Suppressor macrophage treated with lipopolysaccharide for 1 hour (primary cell): ENCODE results near the gene CACNA1C.

ENCODE experiments used
- DNase-seq, 3 donors: peaks; one replicate each; pipeline ENCODE4 v3.0.0-alpha.2; 2020 to 2022

Gene CACNA1C

DNA sequence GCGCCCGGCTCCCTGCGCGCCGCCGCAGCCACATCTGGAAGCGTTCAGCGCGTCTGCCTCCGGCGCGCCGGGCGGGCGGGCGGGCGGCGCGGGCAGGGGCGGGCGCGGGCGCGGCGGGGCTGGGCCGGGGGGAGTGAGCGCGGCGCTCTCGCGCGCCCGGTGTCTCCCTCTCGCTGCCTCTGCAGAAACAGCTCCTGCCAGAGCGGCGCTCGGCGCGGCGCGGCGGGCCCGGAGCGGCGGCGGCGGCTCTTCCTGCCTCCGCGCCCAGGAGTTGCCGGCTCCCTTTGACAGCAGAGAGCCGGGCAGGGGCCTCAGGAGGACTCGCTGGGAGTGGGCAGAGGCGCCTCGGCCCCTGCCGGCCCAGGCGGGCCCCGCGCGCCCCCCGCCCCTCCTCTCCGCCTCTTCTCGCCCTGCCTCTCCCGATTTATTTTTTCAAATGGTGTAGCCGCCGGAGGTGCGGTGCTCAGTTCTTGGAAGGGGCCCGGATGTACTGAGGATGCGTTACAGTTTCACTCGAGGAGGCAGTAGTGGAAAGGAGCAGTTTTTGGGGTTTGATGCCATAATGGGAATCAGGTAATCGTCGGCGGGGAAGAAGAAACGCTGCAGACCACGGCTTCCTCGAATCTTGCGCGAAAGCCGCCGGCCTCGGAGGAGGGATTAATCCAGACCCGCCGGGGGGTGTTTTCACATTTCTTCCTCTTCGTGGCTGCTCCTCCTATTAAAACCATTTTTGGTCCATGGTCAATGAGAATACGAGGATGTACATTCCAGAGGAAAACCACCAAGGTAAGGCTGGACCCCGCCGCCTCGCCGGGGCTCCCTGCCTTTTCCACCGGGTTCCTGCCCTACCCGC lies at the start of gene CACNA1C:
Gene CACNA1C (plus strand): TSS at position 162 of the 853 bp plus-strand sequence. CDS start 576 bp downstream, at position 738.
- DNase-seq = peak in 1 of 3 donors; percentile 60

GRCh38 chr12:2003676-2004112 lies 49.1 kb upstream of the CACNA1C start:
- DNase-seq = peak; percentile 16 to 34 (median 19)

GRCh38 chr12:2004113-2004929 lies 48.5 kb upstream of the CACNA1C start, which contains the start of gene DCP1B:
DCP1B (minus strand) TSS chr12:2004457; CDS start chr12:2004431, 26 bp downstream.
- peak; percentile 94 to 96 (median 96) for DNase-seq

DNA sequence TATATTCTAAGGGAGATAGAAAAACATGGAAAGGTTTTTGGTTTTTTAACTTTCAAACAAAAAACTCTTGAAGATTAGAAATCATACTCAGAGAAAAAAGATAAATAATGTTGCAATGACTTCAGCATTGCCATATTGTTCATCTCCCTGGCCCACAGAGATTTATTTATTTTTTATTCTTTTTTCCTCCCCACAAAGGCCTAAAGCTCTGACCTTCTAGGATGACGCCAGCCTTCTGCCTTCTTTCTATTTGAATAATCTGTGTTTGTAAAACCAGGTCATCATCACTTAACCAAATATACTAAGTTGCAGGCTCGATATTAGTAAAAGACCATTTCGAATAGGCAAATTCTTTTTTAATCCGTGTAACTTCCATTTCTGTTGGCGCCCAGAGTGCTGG lies 44.1 kb upstream of the CACNA1C start:
- no peak for DNase-seq

DNA sequence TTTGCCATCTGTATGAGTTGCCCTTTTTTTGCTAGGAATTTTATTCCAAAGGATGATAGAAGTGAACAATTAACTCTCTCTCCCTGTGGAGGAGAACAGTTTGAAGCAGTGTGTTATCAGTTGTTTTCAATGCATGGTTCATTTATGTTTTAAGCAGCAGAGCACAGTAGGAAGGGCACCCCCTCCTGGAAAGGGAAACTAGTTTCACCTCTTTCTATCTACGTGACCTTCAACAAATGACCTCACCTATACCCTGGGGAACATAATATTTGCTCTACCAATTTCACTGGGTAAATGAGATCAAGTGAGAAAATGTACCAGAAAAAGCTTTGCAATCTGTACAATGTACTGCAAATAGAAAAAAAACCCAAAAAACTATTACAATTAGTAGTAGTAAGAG lies 43.2 kb upstream of the CACNA1C start:
- DNase-seq = no peak

GRCh38 chr12:2011643-2012607 lies 40.9 kb upstream of the CACNA1C start:
- no peak for DNase-seq

DNA sequence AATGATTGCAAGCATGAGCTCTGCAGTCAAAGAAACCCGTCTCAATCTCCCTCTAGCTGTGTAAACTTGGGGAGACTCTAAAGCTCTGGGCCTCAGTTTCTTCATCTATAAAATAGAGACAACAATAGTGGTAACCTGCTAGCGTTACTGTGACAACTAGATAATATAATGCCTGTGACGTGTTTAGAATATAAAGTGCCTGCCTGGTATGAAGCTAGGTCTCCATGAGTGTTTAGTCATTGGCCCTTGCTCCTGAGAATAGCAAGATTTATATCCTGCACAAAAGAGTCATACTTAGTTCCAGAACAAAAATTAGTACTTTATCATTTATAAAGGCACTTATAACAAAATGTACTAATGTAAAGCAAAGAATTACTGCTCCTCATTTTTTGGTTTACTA lies 39.7 kb upstream of the CACNA1C start:
- DNase-seq = no peak

- no peak for DNase-seq
These were observed 39.1 kb upstream of the CACNA1C start for GRCh38 chr12:2013527-2014223.

- DNase-seq = no peak
These were observed 38.6 kb upstream of the CACNA1C start for GRCh38 chr12:2014231-2014630.

GRCh38 chr12:2016862-2017545 lies 35.8 kb upstream of the CACNA1C start:
- no peak for DNase-seq

DNA sequence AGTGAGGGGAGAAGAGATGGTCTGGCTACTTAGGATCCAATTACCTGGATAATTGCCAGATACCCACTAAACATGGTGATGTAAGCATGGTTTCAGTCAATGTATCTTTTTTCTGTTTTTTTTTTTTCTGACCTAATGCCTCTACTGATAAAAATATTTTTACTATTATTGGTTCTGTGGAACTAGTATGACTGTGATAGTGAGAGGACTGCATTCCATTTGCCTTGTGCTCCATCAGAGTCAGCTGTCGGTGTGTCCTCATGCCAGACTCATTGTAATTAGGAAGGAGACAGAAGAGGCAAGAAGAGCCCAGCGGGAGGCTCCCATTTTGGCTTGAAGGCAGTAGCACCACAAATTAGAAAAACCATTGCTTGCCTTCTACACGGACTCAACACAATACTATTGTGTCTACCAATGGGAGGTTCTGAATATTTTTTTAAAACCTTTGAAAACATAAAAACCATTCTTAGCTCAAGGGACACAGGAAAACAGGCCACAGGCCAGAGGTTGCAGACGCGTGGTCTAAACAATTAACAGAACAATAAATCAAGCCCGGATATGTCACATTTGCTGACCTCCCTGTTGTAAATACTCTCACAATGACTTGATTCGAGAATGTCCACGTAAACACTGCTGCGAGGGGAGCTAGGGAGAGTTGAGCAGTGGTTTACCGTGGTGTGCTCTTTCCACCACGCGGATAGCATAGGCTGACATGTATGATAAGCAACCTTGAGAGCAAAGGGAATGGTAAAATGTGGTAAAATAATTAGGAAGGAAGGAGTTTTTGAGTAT lies 35.0 kb upstream of the CACNA1C start:
- no peak for DNase-seq

DNA sequence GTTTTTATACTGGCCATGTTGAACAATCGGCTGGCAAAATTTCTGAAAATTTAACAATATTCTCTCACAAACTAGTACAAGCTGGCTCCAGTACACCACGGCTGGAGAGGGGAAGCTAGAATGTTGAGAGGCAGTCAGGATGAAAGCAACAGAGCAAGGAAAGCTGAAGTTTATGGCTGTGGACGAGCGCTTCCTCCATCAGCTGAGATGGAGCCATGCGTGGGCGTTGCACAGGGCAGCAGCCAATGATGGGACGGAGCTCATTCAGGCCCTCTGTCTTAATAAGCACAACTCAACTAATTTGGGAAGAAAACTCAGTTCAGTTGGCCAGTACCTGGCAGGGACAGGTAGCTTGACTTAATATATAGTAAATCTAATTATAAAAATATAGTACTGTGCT lies 34.4 kb upstream of the CACNA1C start:
- no peak for DNase-seq

DNA sequence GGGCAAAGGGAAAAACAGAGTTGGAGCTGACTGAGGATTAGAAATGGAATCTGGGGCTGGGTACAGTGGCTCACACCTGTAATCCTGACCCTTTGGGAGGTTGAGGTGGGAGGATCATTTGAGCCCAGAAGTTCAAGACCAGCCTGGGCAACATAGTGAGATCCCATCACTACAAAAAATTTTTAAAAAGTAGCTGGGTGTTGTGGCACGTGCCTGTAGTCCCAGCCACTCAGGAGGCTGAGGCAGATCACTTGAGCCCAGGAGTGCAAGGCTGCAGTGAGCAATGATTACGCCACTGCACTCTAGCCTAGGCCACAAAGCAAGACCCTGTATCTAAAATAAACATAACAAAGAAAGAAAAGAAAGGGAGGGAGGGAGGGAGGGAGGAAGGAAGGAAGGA lies 33.7 kb upstream of the CACNA1C start:
- no peak for DNase-seq

DNA sequence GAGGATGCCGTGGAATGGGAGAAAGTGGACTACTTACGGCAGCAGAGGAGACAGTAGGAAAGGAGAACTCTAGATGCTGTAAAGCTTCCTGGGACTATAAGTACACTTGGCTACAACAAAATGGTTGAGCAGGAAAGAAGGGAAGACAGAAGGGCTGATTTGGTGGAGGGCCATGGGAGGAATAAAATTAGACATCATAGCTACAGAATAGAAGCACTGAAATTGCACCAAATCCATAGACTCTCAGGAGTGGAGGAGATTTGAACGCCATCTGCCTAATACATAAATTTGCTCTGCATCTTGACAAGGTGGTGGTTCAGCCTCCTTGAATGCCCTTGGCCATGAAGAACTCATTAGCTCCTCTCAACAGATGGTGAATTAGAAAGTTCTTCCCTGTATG lies 32.3 kb upstream of the CACNA1C start:
- no peak for DNase-seq

GRCh38 chr12:2023365-2023764 lies 29.4 kb upstream of the CACNA1C start:
- DNase-seq = no peak

- no peak for DNase-seq
These were observed 25.4 kb upstream of the CACNA1C start for GRCh38 chr12:2027351-2027750.

GRCh38 chr12:2029851-2030250 lies 22.9 kb upstream of the CACNA1C start:
- DNase-seq = no peak

DNA sequence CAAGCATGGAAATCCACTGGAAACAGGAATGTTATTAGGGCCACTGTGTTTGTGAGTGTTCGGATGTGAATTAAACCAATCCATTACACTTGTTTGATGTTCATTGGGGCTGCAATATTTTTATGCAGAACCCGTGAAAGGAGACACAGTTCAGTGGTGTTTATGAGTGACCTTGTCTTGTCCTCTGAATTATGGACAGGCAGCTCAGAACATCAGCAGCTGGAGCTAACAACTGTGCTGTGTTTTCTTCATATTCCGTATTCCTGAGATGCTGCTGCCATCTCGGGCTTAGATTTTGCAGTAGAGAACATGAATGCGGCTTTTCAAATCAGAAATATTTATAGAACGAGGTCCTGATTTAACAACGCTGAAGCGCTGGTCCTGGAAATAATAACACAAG lies 20.3 kb upstream of the CACNA1C start:
- DNase-seq = no peak

GRCh38 chr12:2034633-2035430 lies 18.0 kb upstream of the CACNA1C start:
- DNase-seq = peak; percentile 84 to 98 (median 94)
